K562 (cell line): ENCODE results near the gene TSGA10. TPM values are rescaled to one million over a fixed set of nuclear protein-coding genes. Genes with fewer than 3 reads are reported as not detected.

ENCODE experiments used
- KDM2B ChIP-seq: fragments of 250-450 bp; sonication (Bioruptor Pico); IDR thresholded peaks from 2 replicates; pipeline ENCODE4 v1.8.0; 2021; ENCODE audit warnings: mild to moderate bottlenecking, moderate library complexity
- RBM15 ChIP-seq: fragments of 200-400 bp; formaldehyde crosslinking; IDR thresholded peaks from 2 replicates; pipeline ENCODE4 v1.6.1; 2018; ENCODE audit warnings: mild to moderate bottlenecking, low read length, moderate library complexity; ENCODE audit not compliant: insufficient read depth
- SREBF1 ChIP-seq: fragments of 150-350 bp; IDR thresholded peaks from 2 replicates; pipeline ENCODE4 v1.6.1; 2014; ENCODE audit warnings: antibody characterized with exemption, low read depth, low read length, borderline replicate concordance
- ZKSCAN3 ChIP-seq: fragments of 250-450 bp; sonication (Bioruptor Pico); IDR thresholded peaks from 2 replicates; pipeline ENCODE4 v1.4.0; 2020
- polyA plus RNA-seq, 8 experiments: library from polyadenylated mRNA; depleted of rRNA in 4 of 8; stranded (reverse) in 5 of 8; unstranded in 3 of 8; fragments of >200 nt; fragmentation: Nextera tagmentation in 2 of 8; fragmentation: Illumina TruSeq in 1 of 8; extraction: Ambion mirVana in 2 of 8; extraction: Trizol in 1 of 8; gene quantifications; 2 replicates each; pipeline versions ENCODE4 v1.2.1 to v1.2.3, GENCODE V29; 2011 to 2014; ENCODE audit warnings: inconsistent platforms in 1 of 8, missing spikeins in 1 of 8
- small RNA-seq: library from RNA; depleted of rRNA; stranded (forward); fragments of <200 nt; gene quantifications from one replicate; pipeline ENCODE3, GENCODE V24; 2014
- total RNA-seq, 7 experiments: library from RNA; depleted of rRNA in 6 of 7; stranded (reverse); fragments of >200 nt in 6 of 7; fragmentation: Illumina TruSeq in 2 of 7; extraction: Trizol in 2 of 7; gene quantifications; 2 replicates each; pipeline versions ENCODE4 v1.2.1 to v1.2.3, GENCODE V29; 2011 to 2021; ENCODE audit warnings: low replicate concordance in 1 of 7
- TF ChIP-seq, protein P1 (sequence below): fragments of 250-450 bp; sonication (Bioruptor Pico); IDR thresholded peaks from 2 replicates; pipeline ENCODE4 v1.4.0; 2020; ENCODE audit warnings: mild to moderate bottlenecking, moderate library complexity
- TF ChIP-seq, protein P2 (sequence below): fragments of 450-650 bp; formaldehyde crosslinking; IDR thresholded peaks from 2 replicates; pipeline ENCODE4 v1.4.0; 2020; ENCODE audit warnings: mild to moderate bottlenecking, moderate library complexity

TSGA10 gene
- total and polyA plus RNA-seq, 9 of the 15 experiments (the other 6 are each of a cell fraction or from before 2014, with no cell fraction given), result 2.1 to 11.3 (median 3.2) TPM

DNA sequence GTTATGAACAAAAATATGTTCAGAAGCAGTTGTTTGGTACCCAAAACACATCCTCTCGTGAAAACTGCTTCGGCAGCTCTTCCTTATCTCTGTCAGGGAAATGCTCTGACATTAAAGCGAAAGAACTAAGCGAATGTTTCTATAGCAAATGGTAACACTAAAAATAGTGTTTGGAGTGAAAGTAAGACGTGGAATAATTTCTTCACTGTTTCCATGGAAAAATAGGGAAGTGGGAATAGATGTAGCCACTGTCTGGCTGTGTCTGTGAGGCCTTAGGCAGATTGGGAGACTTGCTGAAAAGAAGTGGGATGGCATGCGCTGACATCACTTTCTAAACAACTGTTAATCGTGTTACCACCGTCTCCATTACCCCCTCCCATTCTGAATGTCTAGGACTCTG is 207.2 kb downstream of the TSGA10 start (continued):
- TF ChIP-seq RBM15 (no peak), ZKSCAN3 (CRISPR knock-in tag) (no peak), KDM2B (no peak), SREBF1 (no peak)
- TF ChIP-seq, protein P1, sequence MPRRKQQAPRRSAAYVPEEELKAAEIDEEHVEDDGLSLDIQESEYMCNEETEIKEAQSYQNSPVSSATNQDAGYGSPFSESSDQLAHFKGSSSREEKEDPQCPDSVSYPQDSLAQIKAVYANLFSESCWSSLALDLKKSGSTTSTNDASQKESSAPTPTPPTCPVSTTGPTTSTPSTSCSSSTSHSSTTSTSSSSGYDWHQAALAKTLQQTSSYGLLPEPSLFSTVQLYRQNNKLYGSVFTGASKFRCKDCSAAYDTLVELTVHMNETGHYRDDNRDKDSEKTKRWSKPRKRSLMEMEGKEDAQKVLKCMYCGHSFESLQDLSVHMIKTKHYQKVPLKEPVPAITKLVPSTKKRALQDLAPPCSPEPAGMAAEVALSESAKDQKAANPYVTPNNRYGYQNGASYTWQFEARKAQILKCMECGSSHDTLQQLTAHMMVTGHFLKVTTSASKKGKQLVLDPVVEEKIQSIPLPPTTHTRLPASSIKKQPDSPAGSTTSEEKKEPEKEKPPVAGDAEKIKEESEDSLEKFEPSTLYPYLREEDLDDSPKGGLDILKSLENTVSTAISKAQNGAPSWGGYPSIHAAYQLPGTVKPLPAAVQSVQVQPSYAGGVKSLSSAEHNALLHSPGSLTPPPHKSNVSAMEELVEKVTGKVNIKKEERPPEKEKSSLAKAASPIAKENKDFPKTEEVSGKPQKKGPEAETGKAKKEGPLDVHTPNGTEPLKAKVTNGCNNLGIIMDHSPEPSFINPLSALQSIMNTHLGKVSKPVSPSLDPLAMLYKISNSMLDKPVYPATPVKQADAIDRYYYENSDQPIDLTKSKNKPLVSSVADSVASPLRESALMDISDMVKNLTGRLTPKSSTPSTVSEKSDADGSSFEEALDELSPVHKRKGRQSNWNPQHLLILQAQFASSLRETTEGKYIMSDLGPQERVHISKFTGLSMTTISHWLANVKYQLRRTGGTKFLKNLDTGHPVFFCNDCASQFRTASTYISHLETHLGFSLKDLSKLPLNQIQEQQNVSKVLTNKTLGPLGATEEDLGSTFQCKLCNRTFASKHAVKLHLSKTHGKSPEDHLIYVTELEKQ (CRISPR knock-in tag), result no peak
- TF ChIP-seq, protein P2, sequence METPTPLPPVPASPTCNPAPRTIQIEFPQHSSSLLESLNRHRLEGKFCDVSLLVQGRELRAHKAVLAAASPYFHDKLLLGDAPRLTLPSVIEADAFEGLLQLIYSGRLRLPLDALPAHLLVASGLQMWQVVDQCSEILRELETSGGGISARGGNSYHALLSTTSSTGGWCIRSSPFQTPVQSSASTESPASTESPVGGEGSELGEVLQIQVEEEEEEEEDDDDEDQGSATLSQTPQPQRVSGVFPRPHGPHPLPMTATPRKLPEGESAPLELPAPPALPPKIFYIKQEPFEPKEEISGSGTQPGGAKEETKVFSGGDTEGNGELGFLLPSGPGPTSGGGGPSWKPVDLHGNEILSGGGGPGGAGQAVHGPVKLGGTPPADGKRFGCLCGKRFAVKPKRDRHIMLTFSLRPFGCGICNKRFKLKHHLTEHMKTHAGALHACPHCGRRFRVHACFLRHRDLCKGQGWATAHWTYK, result no peak

Small RNA genes within 50 kb of the gene (small RNA-seq; reads per million reads assigned to genes)
- not detected for gene AC092587.1

Other genes starting within 250 kb of the TSGA10 start
Only the 7 nearest of the 9 such genes appear.
- gene C2orf15, start 13.2 kb downstream of the TSGA10 start, total RNA-seq (2014; rRNA removed), result 0.27 TPM in 1 of 2 replicates, not detected in the other
- 0.11 TPM in 1 of 2 replicates, not detected in the other for gene C2orf15, start 13.2 kb downstream of the TSGA10 start, total RNA-seq (2014; rRNA removed; fragmentation: Illumina TruSeq; extraction: Trizol)
- 0.11 and 0.22 TPM in 2 replicates for gene C2orf15, start 13.2 kb downstream of the TSGA10 start, total RNA-seq (2015; rRNA removed; fragmentation: Illumina TruSeq; extraction: Trizol)
- 0.16 and 0.18 TPM in 2 replicates for gene C2orf15, start 13.2 kb downstream of the TSGA10 start, total RNA-seq (2021)
- gene C2orf15, start 13.2 kb downstream of the TSGA10 start, polyA plus RNA-seq (2011; rRNA removed), result 0.25 TPM in 1 of 2 replicates, not detected in the other
- 0.15 TPM in 1 of 2 replicates, not detected in the other for gene C2orf15, start 13.2 kb downstream of the TSGA10 start, polyA plus RNA-seq (2014; fragmentation: Illumina TruSeq; extraction: Trizol)
- under 1 TPM; 0.04 to 0.06 TPM for gene C2orf15, start 13.2 kb downstream of the TSGA10 start, polyA plus RNA-seq (2014; fragmentation: Nextera tagmentation; extraction: Ambion mirVana)
- gene C2orf15, start 13.2 kb downstream of the TSGA10 start, polyA plus RNA-seq (2014; rRNA removed), result not detected in 2 replicates
- 6.7 and 10.4 TPM in 2 replicates for gene LIPT1, start within 50 bp of the TSGA10 start, total RNA-seq (2014; rRNA removed)
- gene LIPT1, start within 50 bp of the TSGA10 start, total RNA-seq (2014; rRNA removed; fragmentation: Illumina TruSeq; extraction: Trizol), result 9.7 and 11.6 TPM in 2 replicates
- 9.2 and 9.5 TPM in 2 replicates for gene LIPT1, start within 50 bp of the TSGA10 start, total RNA-seq (2015; rRNA removed; fragmentation: Illumina TruSeq; extraction: Trizol)
- gene LIPT1, start within 50 bp of the TSGA10 start, total RNA-seq (2021), result 6.4 and 8.6 TPM in 2 replicates
- 13.3 and 17.6 TPM in 2 replicates for gene LIPT1, start within 50 bp of the TSGA10 start, polyA plus RNA-seq (2011; rRNA removed)
- 11.7 and 11.9 TPM in 2 replicates for gene LIPT1, start within 50 bp of the TSGA10 start, polyA plus RNA-seq (2014; fragmentation: Illumina TruSeq; extraction: Trizol)
- gene LIPT1, start within 50 bp of the TSGA10 start, polyA plus RNA-seq (2014; fragmentation: Nextera tagmentation; extraction: Ambion mirVana), result 10 to 100 TPM; 16.3 to 18.3 TPM
- gene LIPT1, start within 50 bp of the TSGA10 start, polyA plus RNA-seq (2014; rRNA removed), result 10.5 and 12.1 TPM in 2 replicates
- 23.7 and 25.5 TPM in 2 replicates for gene MITD1, start 26.1 kb upstream of the TSGA10 start, total RNA-seq (2014; rRNA removed)
- gene MITD1, start 26.1 kb upstream of the TSGA10 start, total RNA-seq (2014; rRNA removed; fragmentation: Illumina TruSeq; extraction: Trizol), result 42.8 and 46.2 TPM in 2 replicates
- 47.1 and 50.9 TPM in 2 replicates for gene MITD1, start 26.1 kb upstream of the TSGA10 start, total RNA-seq (2015; rRNA removed; fragmentation: Illumina TruSeq; extraction: Trizol)
- gene MITD1, start 26.1 kb upstream of the TSGA10 start, total RNA-seq (2021), result 19.6 and 20.5 TPM in 2 replicates
- gene MITD1, start 26.1 kb upstream of the TSGA10 start, polyA plus RNA-seq (2011; rRNA removed), result 22.9 and 30.7 TPM in 2 replicates
- 36.6 and 43.2 TPM in 2 replicates for gene MITD1, start 26.1 kb upstream of the TSGA10 start, polyA plus RNA-seq (2014; fragmentation: Illumina TruSeq; extraction: Trizol)
- 10 to 100 TPM; 62.3 to 71.8 TPM for gene MITD1, start 26.1 kb upstream of the TSGA10 start, polyA plus RNA-seq (2014; fragmentation: Nextera tagmentation; extraction: Ambion mirVana)
- 42.4 and 48.7 TPM in 2 replicates for gene MITD1, start 26.1 kb upstream of the TSGA10 start, polyA plus RNA-seq (2014; rRNA removed)
- 66.6 and 73.2 TPM in 2 replicates for gene MRPL30, start 26.2 kb upstream of the TSGA10 start, total RNA-seq (2014; rRNA removed)
- gene MRPL30, start 26.2 kb upstream of the TSGA10 start, total RNA-seq (2014; rRNA removed; fragmentation: Illumina TruSeq; extraction: Trizol), result 97.0 and 106 TPM in 2 replicates
- 88.8 and 100 TPM in 2 replicates for gene MRPL30, start 26.2 kb upstream of the TSGA10 start, total RNA-seq (2015; rRNA removed; fragmentation: Illumina TruSeq; extraction: Trizol)
- 64.0 and 69.7 TPM in 2 replicates for gene MRPL30, start 26.2 kb upstream of the TSGA10 start, total RNA-seq (2021)
- gene MRPL30, start 26.2 kb upstream of the TSGA10 start, polyA plus RNA-seq (2011; rRNA removed), result 71.8 and 87.0 TPM in 2 replicates
- gene MRPL30, start 26.2 kb upstream of the TSGA10 start, polyA plus RNA-seq (2014; fragmentation: Illumina TruSeq; extraction: Trizol), result 108 and 123 TPM in 2 replicates
- gene MRPL30, start 26.2 kb upstream of the TSGA10 start, polyA plus RNA-seq (2014; fragmentation: Nextera tagmentation; extraction: Ambion mirVana), result 100 to 1,000 TPM in 1 of 2 experiments, 10 to 100 TPM in 1; 63.3 to 130 TPM
- gene MRPL30, start 26.2 kb upstream of the TSGA10 start, polyA plus RNA-seq (2014; rRNA removed), result 70.8 and 74.9 TPM in 2 replicates
- not detected in 2 replicates for gene LYG2, start 100.7 kb upstream of the TSGA10 start, total RNA-seq (2014; rRNA removed)
- not detected in 2 replicates for gene LYG2, start 100.7 kb upstream of the TSGA10 start, total RNA-seq (2014; rRNA removed; fragmentation: Illumina TruSeq; extraction: Trizol)
- gene LYG2, start 100.7 kb upstream of the TSGA10 start, total RNA-seq (2015; rRNA removed; fragmentation: Illumina TruSeq; extraction: Trizol), result 0.34 TPM in 1 of 2 replicates, not detected in the other
- gene LYG2, start 100.7 kb upstream of the TSGA10 start, total RNA-seq (2021), result not detected in 2 replicates
- not detected in 2 replicates for gene LYG2, start 100.7 kb upstream of the TSGA10 start, polyA plus RNA-seq (2011; rRNA removed)
- gene LYG2, start 100.7 kb upstream of the TSGA10 start, polyA plus RNA-seq (2014; fragmentation: Illumina TruSeq; extraction: Trizol), result not detected in 2 replicates
- under 1 TPM; 0.15 to 0.21 TPM for gene LYG2, start 100.7 kb upstream of the TSGA10 start, polyA plus RNA-seq (2014; fragmentation: Nextera tagmentation; extraction: Ambion mirVana)
- 0.17 TPM in 1 of 2 replicates, not detected in the other for gene LYG2, start 100.7 kb upstream of the TSGA10 start, polyA plus RNA-seq (2014; rRNA removed)
- gene LYG1, start 146.3 kb upstream of the TSGA10 start, total RNA-seq (2014; rRNA removed), result 0.64 and 0.94 TPM in 2 replicates
- 1.0 and 1.1 TPM in 2 replicates for gene LYG1, start 146.3 kb upstream of the TSGA10 start, total RNA-seq (2014; rRNA removed; fragmentation: Illumina TruSeq; extraction: Trizol)
- gene LYG1, start 146.3 kb upstream of the TSGA10 start, total RNA-seq (2015; rRNA removed; fragmentation: Illumina TruSeq; extraction: Trizol), result 1.1 and 1.2 TPM in 2 replicates
- gene LYG1, start 146.3 kb upstream of the TSGA10 start, total RNA-seq (2021), result 0.91 and 1.3 TPM in 2 replicates
- gene LYG1, start 146.3 kb upstream of the TSGA10 start, polyA plus RNA-seq (2011; rRNA removed), result 2.6 and 4.7 TPM in 2 replicates
- gene LYG1, start 146.3 kb upstream of the TSGA10 start, polyA plus RNA-seq (2014; fragmentation: Illumina TruSeq; extraction: Trizol), result 0.68 and 1.4 TPM in 2 replicates
- 1 to 10 TPM; 1.7 to 1.8 TPM for gene LYG1, start 146.3 kb upstream of the TSGA10 start, polyA plus RNA-seq (2014; fragmentation: Nextera tagmentation; extraction: Ambion mirVana)
- gene LYG1, start 146.3 kb upstream of the TSGA10 start, polyA plus RNA-seq (2014; rRNA removed), result 1.2 and 1.7 TPM in 2 replicates
- gene TXNDC9, start 181.4 kb upstream of the TSGA10 start, total RNA-seq (2014; rRNA removed), result 34.4 and 39.2 TPM in 2 replicates
- 75.8 and 85.2 TPM in 2 replicates for gene TXNDC9, start 181.4 kb upstream of the TSGA10 start, total RNA-seq (2014; rRNA removed; fragmentation: Illumina TruSeq; extraction: Trizol)
- gene TXNDC9, start 181.4 kb upstream of the TSGA10 start, total RNA-seq (2015; rRNA removed; fragmentation: Illumina TruSeq; extraction: Trizol), result 67.4 and 68.8 TPM in 2 replicates
- gene TXNDC9, start 181.4 kb upstream of the TSGA10 start, total RNA-seq (2021), result 37.1 and 37.5 TPM in 2 replicates
- 46.3 and 65.5 TPM in 2 replicates for gene TXNDC9, start 181.4 kb upstream of the TSGA10 start, polyA plus RNA-seq (2011; rRNA removed)
- 58.3 and 58.4 TPM in 2 replicates for gene TXNDC9, start 181.4 kb upstream of the TSGA10 start, polyA plus RNA-seq (2014; fragmentation: Illumina TruSeq; extraction: Trizol)
- gene TXNDC9, start 181.4 kb upstream of the TSGA10 start, polyA plus RNA-seq (2014; fragmentation: Nextera tagmentation; extraction: Ambion mirVana), result 100 to 1,000 TPM; 194 to 211 TPM
- gene TXNDC9, start 181.4 kb upstream of the TSGA10 start, polyA plus RNA-seq (2014; rRNA removed), result 44.6 and 51.3 TPM in 2 replicates